Mesenchymal stem cell (in vitro differentiated cells and primary cell): ENCODE measurements around the gene DHDH.
A peak's percentile ranks its signal among the peaks of the same experiment; 100 is the strongest.

Experiments used
- DNase-seq: peaks from one replicate; pipeline ENCODE4 v3.0.0-alpha.2; 2013
- H2AFZ ChIP-seq: one replicate; pipeline ENCODE4 v1.6.1; 2013; ENCODE audit warnings: low read depth, mild to moderate bottlenecking, control low read depth, inconsistent platforms, low read length, moderate library complexity
- H2AK5ac ChIP-seq: 2 replicates; pipeline ENCODE4 v1.6.1; 2013; ENCODE audit warnings: low read length, moderate library complexity, mild to moderate bottlenecking, inconsistent platforms; ENCODE audit not compliant: severe bottlenecking
- H2BK120ac ChIP-seq: one replicate; pipeline ENCODE4 v1.6.1; 2013; ENCODE audit warnings: low read depth, mild to moderate bottlenecking, inconsistent platforms, low read length, moderate library complexity
- H2BK12ac ChIP-seq, 2 experiments: one replicate each; pipeline ENCODE4 v1.6.1; 2013; ENCODE audit warnings: inconsistent platforms in 2 of 2, low read length in 2 of 2, mild to moderate bottlenecking in 2 of 2, moderate library complexity in 2 of 2, control low read depth in 1 of 2
- H2BK15ac ChIP-seq: one replicate; pipeline ENCODE4 v1.6.1; 2013; ENCODE audit warnings: mild to moderate bottlenecking, low read depth, inconsistent platforms; ENCODE audit not compliant: poor library complexity, severe bottlenecking
- H2BK5ac ChIP-seq: 2 replicates; pipeline ENCODE4 v1.6.1; 2013; ENCODE audit warnings: low read depth, mild to moderate bottlenecking, low read length, control low read depth, inconsistent platforms; ENCODE audit not compliant: poor library complexity, severe bottlenecking
- H3K14ac ChIP-seq, 2 experiments: one replicate each; pipeline ENCODE4 v1.6.1; 2013; ENCODE audit warnings: inconsistent platforms in 2 of 2, low read length in 2 of 2, control low read depth in 1 of 2, mild to moderate bottlenecking in 1 of 2, moderate library complexity in 1 of 2
- H3K18ac ChIP-seq, 2 experiments: one replicate each; pipeline ENCODE4 v1.6.1; 2013; ENCODE audit warnings: inconsistent platforms in 2 of 2, low read length in 2 of 2, control low read depth in 1 of 2, low read depth in 1 of 2, mild to moderate bottlenecking in 1 of 2
- H3K23ac ChIP-seq, 2 experiments: one replicate each; pipeline ENCODE4 v1.6.1; 2013; ENCODE audit warnings: inconsistent platforms in 2 of 2, low read length in 2 of 2, mild to moderate bottlenecking in 2 of 2, moderate library complexity in 2 of 2, control low read depth in 1 of 2
- H3K27ac ChIP-seq: 2 replicates; pipeline ENCODE4 v1.5.1; 2013; ENCODE audit warnings: mild to moderate bottlenecking, moderate library complexity, low read length, control low read depth, inconsistent platforms; ENCODE audit not compliant: poor library complexity, severe bottlenecking
- H3K27me3 ChIP-seq, 2 experiments: 2 replicates each; pipeline versions ENCODE4 v1.6.1 to v1.7.0; 2013; ENCODE audit warnings: low read length in 2 of 2, mild to moderate bottlenecking in 2 of 2, moderate library complexity in 2 of 2, control low read depth in 1 of 2, inconsistent platforms in 1 of 2; ENCODE audit not compliant: control insufficient read depth in 1 of 2, insufficient read depth in 1 of 2
- H3K36me3 ChIP-seq, 2 experiments: 2 replicates each; pipeline versions ENCODE4 v1.6.1 to v1.7.0; 2013; ENCODE audit warnings: low read length in 2 of 2, control low read depth in 1 of 2, inconsistent platforms in 1 of 2, low read depth in 1 of 2, mild to moderate bottlenecking in 1 of 2; ENCODE audit not compliant: insufficient read depth in 2 of 2, control insufficient read depth in 1 of 2
- H3K4ac ChIP-seq, 2 experiments: one replicate each; pipeline ENCODE4 v1.6.1; 2013; ENCODE audit warnings: inconsistent platforms in 2 of 2, low read length in 2 of 2, mild to moderate bottlenecking in 2 of 2, moderate library complexity in 2 of 2, control low read depth in 1 of 2, low read depth in 1 of 2
- H3K4me1 ChIP-seq: 2 replicates; pipeline ENCODE4 v1.6.1; 2013; ENCODE audit warnings: low read depth, low read length, control low read depth; ENCODE audit not compliant: control insufficient read depth, insufficient read depth
- H3K4me2 ChIP-seq: 2 replicates; pipeline ENCODE4 v1.6.1; 2013; ENCODE audit warnings: low read length, mild to moderate bottlenecking, inconsistent platforms; ENCODE audit not compliant: poor library complexity, severe bottlenecking
- H3K4me3 ChIP-seq, 2 experiments: 2 replicates each; pipeline versions ENCODE4 v1.5.1 to v1.7.0; 2013; ENCODE audit warnings: low read length in 2 of 2, mild to moderate bottlenecking in 2 of 2, control low read depth in 1 of 2, low read depth in 1 of 2; ENCODE audit not compliant: insufficient read depth in 1 of 2
- H3K79me1 ChIP-seq: replicated peaks from 2 replicates; pipeline ENCODE4 v1.6.1; 2013; ENCODE audit warnings: mild to moderate bottlenecking, control low read depth, low read length, inconsistent platforms; ENCODE audit not compliant: poor library complexity, severe bottlenecking
- H3K9ac ChIP-seq: 2 replicates; pipeline ENCODE4 v1.7.0; 2013; ENCODE audit warnings: mild to moderate bottlenecking, low read length, moderate library complexity
- H3K9me3 ChIP-seq: 2 replicates; pipeline ENCODE4 v1.7.0; 2013; ENCODE audit warnings: mild to moderate bottlenecking, low read length; ENCODE audit not compliant: control insufficient read depth
- H4K8ac ChIP-seq: one replicate; pipeline ENCODE4 v1.6.1; 2013; ENCODE audit warnings: inconsistent platforms, mild to moderate bottlenecking, low read length, moderate library complexity
- H4K91ac ChIP-seq: one replicate; pipeline ENCODE4 v1.6.1; 2013; ENCODE audit warnings: mild to moderate bottlenecking, low read length, inconsistent platforms
- WGBS: methylation state at CpG from one replicate; pipeline ENCODE4 v1.1.7; 2013; ENCODE audit warnings: mixed read lengths; 5-methylcytosine and 5-hydroxymethylcytosine counted together

Gene DHDH

DNA sequence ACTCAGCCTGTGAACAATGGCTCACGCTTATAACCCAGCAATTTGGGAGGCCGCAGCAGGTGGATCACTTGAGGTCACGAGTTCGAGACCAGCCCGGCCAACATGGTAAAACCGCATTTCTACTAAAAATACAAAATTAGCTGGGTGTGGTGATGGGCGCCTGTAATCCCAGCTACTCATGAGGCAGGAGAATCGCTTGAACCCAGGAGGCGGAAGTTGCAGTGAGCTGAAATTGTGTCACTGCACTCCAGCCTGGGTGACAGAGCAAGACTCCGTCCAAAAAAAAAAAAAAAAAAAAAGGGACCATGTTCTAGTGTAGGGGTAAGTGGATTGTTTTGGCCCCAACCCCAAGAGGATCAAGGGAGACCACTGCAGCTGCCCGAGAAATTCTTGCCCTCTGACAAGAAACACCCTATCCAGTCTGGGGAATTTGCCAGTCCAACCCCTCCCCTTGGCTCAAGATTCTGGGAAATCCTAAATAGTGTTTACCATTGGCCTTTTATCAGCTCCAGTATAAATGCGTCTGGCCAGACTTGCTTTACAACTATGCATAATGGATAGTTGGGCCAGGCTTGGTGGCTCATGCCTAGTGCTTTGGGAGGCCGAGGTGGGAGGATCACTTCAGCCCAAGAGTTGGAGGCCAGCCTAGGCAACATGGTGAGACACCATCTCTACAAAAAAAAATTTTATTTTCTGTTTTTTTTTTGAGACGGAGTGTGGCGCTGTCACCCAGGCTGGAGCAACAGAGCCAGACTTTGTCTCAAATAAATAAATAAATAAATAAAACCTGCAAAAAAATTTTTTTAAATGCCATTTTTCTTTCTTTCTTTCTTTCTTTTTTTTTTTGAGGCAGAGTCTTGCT, 5.1 kb upstream of the DHDH start:
- Histone ChIP-seq H3K18ac (no peak overlapping the region), H2AK5ac (no peak overlapping the region), H2BK12ac (no peak overlapping the region), H3K4me1 (peaks cover 9% of the 10 kb centered on the region), H3K9me3 (no peaks in the 10 kb centered on the region), H4K91ac (no peak overlapping the region), H3K9ac (no peak overlapping the region), H3K4me2 (no peak overlapping the region), H3K79me1 (no peaks in the 10 kb centered on the region), H4K8ac (no peak overlapping the region), H3K23ac (no peak overlapping the region), H3K4me3 (no peak overlapping the region), H2BK120ac (no peak overlapping the region), H3K27me3 (peaks cover 0 to 9% of the 10 kb centered on the region in 2 experiments), H3K4ac (no peak overlapping the region), H3K36me3 (no peaks in the 10 kb centered on the region), H3K14ac (no peak overlapping the region), H2BK5ac (no peak overlapping the region), H2BK15ac (no peak overlapping the region), H3K27ac (no peak overlapping the region), H2AFZ (no peak overlapping the region)
- no peak for DNase-seq
- WGBS = 94% methylated on average over 13 of the region's 15 CpGs

DNA sequence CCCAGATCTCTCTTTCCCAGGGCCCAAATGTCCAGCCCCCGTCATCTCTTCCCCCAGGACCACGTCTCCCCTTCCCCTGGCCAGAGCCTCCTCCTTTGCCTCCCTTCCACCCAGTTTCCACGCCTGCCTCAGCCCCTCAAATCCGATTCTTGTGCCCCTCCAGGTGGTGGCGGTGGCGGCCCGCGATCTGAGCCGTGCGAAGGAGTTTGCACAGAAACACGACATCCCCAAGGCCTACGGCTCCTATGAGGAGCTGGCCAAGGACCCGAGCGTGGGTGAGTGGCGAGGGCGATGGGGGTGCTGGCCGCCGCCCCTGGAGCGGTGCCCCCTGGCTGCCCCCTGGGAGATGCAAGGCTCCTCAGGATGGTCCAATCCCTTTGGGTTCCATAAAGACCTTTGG, 1.3 kb downstream of the DHDH start:
- Histone ChIP-seq H3K4ac (no peak overlapping the region), H4K91ac (peak overlapping the region; percentile 22), H2BK12ac (no peak overlapping the region), H3K14ac (no peak overlapping the region), H3K18ac (no peak overlapping the region), H4K8ac (no peak overlapping the region), H3K4me2 (no peak overlapping the region), H3K9me3 (no peaks in the 10 kb centered on the region), H2BK15ac (no peak overlapping the region), H2AFZ (no peak overlapping the region), H3K36me3 (no peaks in the 10 kb centered on the region), H3K9ac (no peak overlapping the region), H3K4me3 (no peak overlapping the region), H2BK5ac (no peak overlapping the region), H2AK5ac (no peak overlapping the region), H3K4me1 (peaks cover 8% of the 10 kb centered on the region), H3K79me1 (no peaks in the 10 kb centered on the region), H3K27ac (no peak overlapping the region), H2BK120ac (no peak overlapping the region), H3K27me3 (peaks cover 0 to 9% of the 10 kb centered on the region in 2 experiments), H3K23ac (no peak overlapping the region)
- no peak for DNase-seq
- 71% methylated on average over 19 of the region's 19 CpGs for WGBS

DNA sequence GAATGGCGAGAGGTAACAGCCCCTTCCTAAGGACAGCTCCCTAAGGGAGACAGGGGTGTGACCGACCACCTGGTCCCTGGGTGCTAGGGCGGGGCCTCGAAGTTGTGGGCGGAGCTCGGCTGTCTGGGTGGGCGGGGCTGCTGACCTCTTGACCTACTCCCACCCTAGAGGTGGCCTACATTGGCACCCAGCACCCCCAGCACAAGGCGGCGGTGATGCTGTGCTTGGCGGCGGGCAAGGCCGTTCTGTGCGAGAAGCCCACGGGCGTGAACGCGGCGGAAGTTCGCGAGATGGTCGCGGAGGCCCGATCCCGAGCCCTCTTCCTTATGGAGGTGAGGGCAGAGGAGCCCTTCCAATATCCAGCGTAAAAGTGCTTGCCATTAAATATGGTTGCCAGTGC, 2.4 kb downstream of the DHDH start:
- no peaks in the 10 kb centered on the region for H3K36me3 ChIP-seq
- 97% methylated on average over 25 of the region's 25 CpGs for WGBS
- H3K4me3 ChIP-seq = no peak overlapping the region
- no peaks in the 10 kb centered on the region for H3K79me1 ChIP-seq
- no peak overlapping the region for H2BK120ac ChIP-seq
- H3K4ac ChIP-seq = no peak overlapping the region
- H3K4me1 ChIP-seq = peaks cover 8% of the 10 kb centered on the region
- DNase-seq = no peak
- H3K4me2 ChIP-seq = no peak overlapping the region
- H2BK5ac ChIP-seq = no peak overlapping the region
- H3K9me3 ChIP-seq = peaks cover 1% of the 10 kb centered on the region
- H3K9ac ChIP-seq = no peak overlapping the region
- H3K27me3 ChIP-seq = peaks cover 0 to 9% of the 10 kb centered on the region in 2 experiments
- no peak overlapping the region for H3K14ac ChIP-seq
- no peak overlapping the region for H2AFZ ChIP-seq
- no peak overlapping the region for H3K23ac ChIP-seq
- H3K18ac ChIP-seq = no peak overlapping the region
- no peak overlapping the region for H2BK12ac ChIP-seq
- no peak overlapping the region for H3K27ac ChIP-seq
- H4K91ac ChIP-seq = no peak overlapping the region
- no peak overlapping the region for H2AK5ac ChIP-seq
- no peak overlapping the region for H2BK15ac ChIP-seq
- H4K8ac ChIP-seq = no peak overlapping the region

DNA sequence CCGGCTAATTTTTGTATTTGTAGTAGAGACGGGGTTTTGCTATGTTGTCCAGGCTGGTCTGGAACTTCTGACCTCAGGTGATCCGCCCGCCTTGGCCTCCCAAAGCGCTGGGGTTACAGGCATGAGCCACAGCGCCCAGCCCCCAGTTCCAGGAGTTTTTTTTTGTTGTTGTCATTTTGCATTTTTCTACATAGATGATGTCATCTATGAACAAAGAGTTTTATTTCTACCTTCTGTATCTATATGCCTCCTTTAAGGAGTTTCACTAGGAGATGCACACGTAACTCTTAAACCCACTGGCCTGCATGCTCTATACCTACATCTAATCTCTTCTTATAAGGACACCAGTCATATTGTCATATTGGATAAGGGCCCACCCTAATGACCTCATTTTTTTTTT, 4.8 kb downstream of the DHDH start:
- Histone ChIP-seq H4K91ac (no peak overlapping the region), H3K9me3 (peaks cover 4% of the 10 kb centered on the region), H3K18ac (no peak overlapping the region), H2AK5ac (no peak overlapping the region), H3K23ac (no peak overlapping the region), H3K4me1 (peaks cover 7% of the 10 kb centered on the region), H3K79me1 (no peaks in the 10 kb centered on the region), H3K4me3 (no peak overlapping the region), H3K9ac (no peak overlapping the region), H2AFZ (no peak overlapping the region), H4K8ac (no peak overlapping the region), H3K27me3 (peaks cover 0 to under 1% of the 10 kb centered on the region in 2 experiments), H2BK12ac (no peak overlapping the region), H3K4ac (no peak overlapping the region), H2BK15ac (no peak overlapping the region), H3K4me2 (no peak overlapping the region), H3K14ac (no peak overlapping the region), H3K27ac (no peak overlapping the region), H2BK120ac (no peak overlapping the region), H3K36me3 (no peaks in the 10 kb centered on the region), H2BK5ac (no peak overlapping the region)
- no peak for DNase-seq
- 90% methylated on average over 3 of the region's 7 CpGs for WGBS
